ENCODE results near the gene PI4K2A. TPM values are rescaled to one million over a fixed set of nuclear protein-coding genes. Genes with fewer than 3 reads are reported as not detected.
"Not testable (repeated sequence)": the region's sequence is repeated elsewhere in the genome, so short reads cannot be mapped to it uniquely, and the experiment has no call there.

The PI4K2A gene
- total RNA-seq, 1 experiment from 2014 or later = 13.0 TPM

DNA sequence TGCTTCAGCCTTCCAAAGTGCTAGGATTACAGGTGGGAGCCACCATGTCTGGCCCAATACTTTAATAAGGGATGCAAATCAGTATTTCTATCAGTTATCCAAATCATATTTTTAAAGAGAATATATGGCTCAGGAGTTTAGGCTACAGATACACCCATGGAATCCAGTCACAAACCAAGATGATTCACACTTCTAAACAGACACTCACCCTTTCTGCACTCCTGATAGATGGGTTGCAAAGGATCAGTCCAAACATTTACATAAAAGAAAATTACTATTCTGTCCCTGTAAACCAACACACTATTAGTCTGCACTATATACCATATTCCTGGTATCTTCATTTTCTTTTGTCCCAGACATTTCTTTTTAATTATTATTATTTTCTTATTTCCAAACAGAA is 9.4 kb upstream of the PI4K2A start:
- intact Hi-C loops (cut with micrococcal nuclease; ENCODE audit: unreplicated experiment) = no loop called here
- no peak overlapping the region for H3K4me3 Mint-ChIP-seq (ENCODE audit: low read depth, unreplicated experiment)
- no peaks in the 10 kb centered on the region for H3K27me3 Mint-ChIP-seq (ENCODE audit: unreplicated experiment)
- CTCF ChIA-PET = no interaction called here
- DNase-seq = no peak
- BruUV-seq (replicated peaks) = TSS peak; percentile 26
- H3K9me3 Mint-ChIP-seq (ENCODE audit: low read depth, unreplicated experiment) = no peaks in the 10 kb centered on the region
- peaks cover 15% of the 10 kb centered on the region for H3K36me3 Mint-ChIP-seq (ENCODE audit: insufficient read depth, unreplicated experiment)
- TF ChIP-seq, protein P1, sequence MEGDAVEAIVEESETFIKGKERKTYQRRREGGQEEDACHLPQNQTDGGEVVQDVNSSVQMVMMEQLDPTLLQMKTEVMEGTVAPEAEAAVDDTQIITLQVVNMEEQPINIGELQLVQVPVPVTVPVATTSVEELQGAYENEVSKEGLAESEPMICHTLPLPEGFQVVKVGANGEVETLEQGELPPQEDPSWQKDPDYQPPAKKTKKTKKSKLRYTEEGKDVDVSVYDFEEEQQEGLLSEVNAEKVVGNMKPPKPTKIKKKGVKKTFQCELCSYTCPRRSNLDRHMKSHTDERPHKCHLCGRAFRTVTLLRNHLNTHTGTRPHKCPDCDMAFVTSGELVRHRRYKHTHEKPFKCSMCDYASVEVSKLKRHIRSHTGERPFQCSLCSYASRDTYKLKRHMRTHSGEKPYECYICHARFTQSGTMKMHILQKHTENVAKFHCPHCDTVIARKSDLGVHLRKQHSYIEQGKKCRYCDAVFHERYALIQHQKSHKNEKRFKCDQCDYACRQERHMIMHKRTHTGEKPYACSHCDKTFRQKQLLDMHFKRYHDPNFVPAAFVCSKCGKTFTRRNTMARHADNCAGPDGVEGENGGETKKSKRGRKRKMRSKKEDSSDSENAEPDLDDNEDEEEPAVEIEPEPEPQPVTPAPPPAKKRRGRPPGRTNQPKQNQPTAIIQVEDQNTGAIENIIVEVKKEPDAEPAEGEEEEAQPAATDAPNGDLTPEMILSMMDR (IDR thresholded peaks at IDR 0.05; ENCODE audit: unreplicated experiment) = no peak
- no peak overlapping the region for H3K27ac Mint-ChIP-seq (ENCODE audit: unreplicated experiment)
- no peaks in the 10 kb centered on the region for H3K4me1 Mint-ChIP-seq (ENCODE audit: low read depth, unreplicated experiment)

DNA sequence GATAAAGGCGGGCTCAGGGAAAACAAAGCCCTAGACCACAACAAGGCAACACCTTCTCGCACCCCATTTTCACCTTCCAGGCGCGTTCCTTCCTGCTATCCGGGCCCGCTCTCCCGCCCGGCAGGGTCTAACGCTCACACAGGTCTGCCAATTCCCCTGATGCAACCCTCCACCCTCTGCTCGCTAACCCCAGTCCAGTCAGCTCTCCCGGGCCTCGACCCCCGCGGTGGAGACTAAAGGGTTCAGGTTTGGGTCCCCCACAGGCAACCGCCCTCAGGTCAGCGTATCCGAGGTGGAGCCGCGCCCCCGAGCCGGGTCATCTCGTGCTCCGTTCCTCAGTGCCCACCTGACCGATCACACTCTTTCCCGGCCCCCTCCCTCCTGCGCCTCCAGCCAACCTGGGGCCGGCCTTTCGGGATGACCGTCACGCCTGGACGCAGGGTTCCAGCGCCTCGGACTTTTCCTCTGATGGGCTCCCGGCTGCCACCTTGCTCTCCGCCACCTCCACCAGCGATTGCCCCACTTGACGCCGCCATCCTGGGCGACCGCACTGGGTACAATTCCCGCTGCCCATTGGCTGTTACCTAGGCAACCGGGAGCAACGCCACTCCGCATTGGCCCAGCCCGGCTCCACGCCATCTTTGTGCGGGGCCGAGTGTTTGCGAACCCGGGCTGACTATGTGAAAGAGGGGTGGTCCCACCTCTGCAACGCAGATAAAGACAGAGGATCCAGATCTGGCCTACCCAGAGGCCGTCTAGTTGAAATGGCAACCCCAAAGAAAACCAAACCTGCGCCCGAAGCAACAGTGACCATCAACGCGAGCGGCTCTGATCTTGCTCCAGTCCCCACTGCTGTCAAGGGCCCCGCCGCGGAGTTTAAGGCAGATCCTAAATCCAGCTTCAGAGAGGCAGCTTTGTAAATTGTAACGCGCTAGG is 7.3 kb upstream of the PI4K2A start, which contains the start of gene MORN4:
TSS of gene MORN4 (minus strand) at position 552 of the 936 bp plus-strand sequence. CDS start 13,847 bp downstream, outside the sequence.
- CTCF ChIA-PET = interaction anchor here (0.7 to 1.2 kb wide), 3 partner anchors 54 to 344 kb away, joined by 3 to 4 read pairs (median 3); partner anchors contain the start of genes ANKRD2 and AVPI1
- Mint-ChIP-seq H3K27me3 (ENCODE audit: unreplicated experiment) (no peaks in the 10 kb centered on the region), H3K4me3 (ENCODE audit: low read depth, unreplicated experiment) (peak within 1 kb of the TSS; percentile 99), H3K36me3 (ENCODE audit: insufficient read depth, unreplicated experiment) (peaks cover 15% of the 10 kb centered on the region), H3K9me3 (ENCODE audit: low read depth, unreplicated experiment) (no peaks in the 10 kb centered on the region), H3K4me1 (ENCODE audit: low read depth, unreplicated experiment) (no peaks in the 10 kb centered on the region), H3K27ac (ENCODE audit: unreplicated experiment) (peak within 1 kb of the TSS; percentile 96)
- intact Hi-C loops (cut with micrococcal nuclease; ENCODE audit: unreplicated experiment) = no loop called here
- peak; percentile 90 for DNase-seq
- TF ChIP-seq, protein P1 (IDR thresholded peaks at IDR 0.05; ENCODE audit: unreplicated experiment) = no peak
- BruUV-seq (replicated peaks) = no TSS peak

DNA sequence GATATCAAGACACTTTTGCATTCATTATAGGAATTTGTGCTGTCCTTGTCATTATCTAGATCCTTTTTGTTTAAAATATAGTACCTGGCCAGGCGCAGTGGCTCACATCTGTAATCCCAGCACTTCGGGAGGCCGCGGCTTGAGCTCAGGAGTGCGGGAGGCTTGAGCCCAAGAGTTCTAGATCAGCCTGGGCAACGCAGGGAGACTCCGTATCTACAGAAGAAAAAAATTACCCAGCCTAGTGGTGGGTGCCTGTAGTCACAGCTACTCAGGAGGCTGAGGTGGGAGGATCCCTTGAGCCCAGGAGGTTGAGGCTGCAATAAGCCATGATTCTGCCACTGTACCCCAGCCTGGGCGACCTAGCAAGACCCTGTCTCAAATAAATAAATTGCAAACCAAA is 6.5 kb upstream of the PI4K2A start:
- no peaks in the 10 kb centered on the region for H3K4me1 Mint-ChIP-seq (ENCODE audit: low read depth, unreplicated experiment)
- BruUV-seq (replicated peaks) = no TSS peak
- DNase-seq = peak; percentile 28
- no peaks in the 10 kb centered on the region for H3K27me3 Mint-ChIP-seq (ENCODE audit: unreplicated experiment)
- intact Hi-C loops (cut with micrococcal nuclease; ENCODE audit: unreplicated experiment) = no loop called here
- H3K36me3 Mint-ChIP-seq (ENCODE audit: insufficient read depth, unreplicated experiment) = peaks cover 15% of the 10 kb centered on the region
- H3K27ac Mint-ChIP-seq (ENCODE audit: unreplicated experiment) = peak overlapping the region; percentile 96
- CTCF ChIA-PET = interaction anchor here (0.7 to 1.2 kb wide), 3 partner anchors 53 to 345 kb away, joined by 3 to 4 read pairs (median 3); partner anchors contain the start of genes ANKRD2 and AVPI1
- H3K4me3 Mint-ChIP-seq (ENCODE audit: low read depth, unreplicated experiment) = peak overlapping the region; percentile 99
- TF ChIP-seq, protein P1 (IDR thresholded peaks at IDR 0.05; ENCODE audit: unreplicated experiment) = no peak
- no peaks in the 10 kb centered on the region for H3K9me3 Mint-ChIP-seq (ENCODE audit: low read depth, unreplicated experiment)

GRCh38 chr10:97635577-97635976 is 4.9 kb upstream of the PI4K2A start:
- no peak overlapping the region for H3K4me3 Mint-ChIP-seq (ENCODE audit: low read depth, unreplicated experiment)
- no TSS peak for BruUV-seq (replicated peaks)

GRCh38 chr10:97639090-97639489 is 1.4 kb upstream of the PI4K2A start:
- DNase-seq; CTCF ChIA-PET; BruUV-seq (replicated peaks); H3K4me3 Mint-ChIP-seq (ENCODE audit: low read depth, unreplicated experiment); H3K9me3 Mint-ChIP-seq (ENCODE audit: low read depth, unreplicated experiment); H3K27ac Mint-ChIP-seq (ENCODE audit: unreplicated experiment); intact Hi-C loops (cut with micrococcal nuclease; ENCODE audit: unreplicated experiment); H3K27me3 Mint-ChIP-seq (ENCODE audit: unreplicated experiment); H3K4me1 Mint-ChIP-seq (ENCODE audit: low read depth, unreplicated experiment): not testable (repeated sequence)
- H3K36me3 Mint-ChIP-seq (ENCODE audit: insufficient read depth, unreplicated experiment) = peaks cover 20% of the 10 kb centered on the region

More at GRCh38 chr10:97635577-97635976, 4.9 kb upstream of the PI4K2A start:
- DNase-seq = no peak
- H3K27me3 Mint-ChIP-seq (ENCODE audit: unreplicated experiment) = no peaks in the 10 kb centered on the region
- H3K9me3 Mint-ChIP-seq (ENCODE audit: low read depth, unreplicated experiment) = no peaks in the 10 kb centered on the region
- H3K36me3 Mint-ChIP-seq (ENCODE audit: insufficient read depth, unreplicated experiment) = peaks cover 21% of the 10 kb centered on the region
- intact Hi-C loops (cut with micrococcal nuclease; ENCODE audit: unreplicated experiment) = no loop called here
- H3K4me1 Mint-ChIP-seq (ENCODE audit: low read depth, unreplicated experiment) = no peaks in the 10 kb centered on the region
- CTCF ChIA-PET = no interaction called here
- no peak overlapping the region for H3K27ac Mint-ChIP-seq (ENCODE audit: unreplicated experiment)
- TF ChIP-seq, protein P1 (IDR thresholded peaks at IDR 0.05; ENCODE audit: unreplicated experiment) = no peak

Data from Calu3 (cell line).